Measurements from ENCODE around the gene BMP7.

Gene BMP7

GRCh38 chr20:57266291-57267157 is at the start of gene BMP7:
Gene BMP7, minus strand, starts transcription at chr20:57266641. Its CDS starts 519 bp downstream, at chr20:57266122.
- no peak for DNase-seq (ENCODE audit: low read depth)

GRCh38 chr20:57315976-57316480 is 49.6 kb upstream of the BMP7 start:
- no peak for DNase-seq (ENCODE audit: low read depth)

GRCh38 chr20:57315083-57315975 is 48.9 kb upstream of the BMP7 start:
- DNase-seq (ENCODE audit: low read depth): no peak

- no peak for DNase-seq (ENCODE audit: low read depth)
These were observed 47.5 kb upstream of the BMP7 start for GRCh38 chr20:57313951-57314350.

GRCh38 chr20:57313230-57313629 is 46.8 kb upstream of the BMP7 start:
- DNase-seq (ENCODE audit: low read depth): no peak

GRCh38 chr20:57312138-57312537 is 45.7 kb upstream of the BMP7 start:
- no peak for DNase-seq (ENCODE audit: low read depth)

- DNase-seq (ENCODE audit: low read depth): no peak
These were observed 44.5 kb upstream of the BMP7 start for GRCh38 chr20:57310821-57311514.

- no peak for DNase-seq (ENCODE audit: low read depth)
These were observed 43.2 kb upstream of the BMP7 start for GRCh38 chr20:57309544-57310115.

GRCh38 chr20:57308451-57309271 is 42.2 kb upstream of the BMP7 start:
- DNase-seq (ENCODE audit: low read depth): no peak

GRCh38 chr20:57306747-57307146 is 40.3 kb upstream of the BMP7 start:
- no peak for DNase-seq (ENCODE audit: low read depth)

GRCh38 chr20:57301026-57301425 is 34.6 kb upstream of the BMP7 start:
- no peak for DNase-seq (ENCODE audit: low read depth)

GRCh38 chr20:57298457-57298856 is 32.0 kb upstream of the BMP7 start:
- no peak for DNase-seq (ENCODE audit: low read depth)

GRCh38 chr20:57294550-57294949 is 28.1 kb upstream of the BMP7 start:
- no peak for DNase-seq (ENCODE audit: low read depth)

GRCh38 chr20:57293995-57294394 is 27.6 kb upstream of the BMP7 start:
- DNase-seq (ENCODE audit: low read depth): no peak

GRCh38 chr20:57292611-57293010 is 26.2 kb upstream of the BMP7 start:
- no peak for DNase-seq (ENCODE audit: low read depth)

GRCh38 chr20:57291694-57292093 is 25.3 kb upstream of the BMP7 start:
- DNase-seq (ENCODE audit: low read depth): no peak

- DNase-seq (ENCODE audit: low read depth): no peak
These were observed 24.6 kb upstream of the BMP7 start for GRCh38 chr20:57291003-57291402.

GRCh38 chr20:57290178-57290484 is 23.7 kb upstream of the BMP7 start:
- DNase-seq (ENCODE audit: low read depth): no peak

- DNase-seq (ENCODE audit: low read depth): no peak
These were observed 23.1 kb upstream of the BMP7 start for GRCh38 chr20:57289391-57290177.

GRCh38 chr20:57288651-57289277 is 22.3 kb upstream of the BMP7 start:
- DNase-seq (ENCODE audit: low read depth): no peak

Measured in HS-5 (cell line).